HG02571 (cell line): ENCODE measurements around the gene VCP.
"Not testable (repeated sequence)": the region's sequence is repeated elsewhere in the genome, so short reads cannot be mapped to it uniquely, and the experiment has no call there.

Experiments
- ATAC-seq: cut with Tn5 transposase; IDR thresholded peaks from one replicate; pipeline ENCODE4 v1.9.1; 2021; ENCODE audit warnings: mild to moderate bottlenecking, moderate library complexity; ENCODE audit not compliant: unreplicated experiment

VCP gene

GRCh38 chr9:35026671-35027070 lies 45.8 kb downstream of the VCP start:
- ATAC-seq = no peak

GRCh38 chr9:35023443-35023842 lies 49.0 kb downstream of the VCP start:
- ATAC-seq = not testable (repeated sequence)

GRCh38 chr9:35014517-35014916 lies 57.9 kb downstream of the VCP start:
- no peak for ATAC-seq

GRCh38 chr9:35010351-35010958 lies 62.0 kb downstream of the VCP start:
- ATAC-seq = no peak
